ENCODE results near the gene INTS1. TPM values are rescaled to one million over a fixed set of nuclear protein-coding genes. Genes with fewer than 3 reads are reported as not detected.

INTS1 gene
- total and polyA plus RNA-seq, 2 of the 4 experiments (the other 2 are of a cell fraction) = 9.3 to 40.1 TPM

- H2BK15ac ChIP-seq (ENCODE audit: low read depth, low read length) = no peak overlapping the region
- TF ChIP-seq CHD1 (IDR thresholded peaks at IDR 0.05; ENCODE audit: low read depth, low read length) (no peak), USF2 (IDR thresholded peaks at IDR 0.05; ENCODE audit: low read depth, low read length) (no peak), RAD21 (IDR thresholded peaks at IDR 0.05; ENCODE audit: low read length) (no peak), CEBPB (IDR thresholded peaks at IDR 0.05; ENCODE audit: low read depth, low read length) (no peak), POLR2A (IDR thresholded peaks at IDR 0.05; ENCODE audit: low read depth, low read length) (no peak; the same call in 1 of the 2 replicates), RCOR1 (IDR thresholded peaks at IDR 0.05; ENCODE audit: insufficient replicate concordance, low read length) (no peak), FOS (IDR thresholded peaks at IDR 0.05; ENCODE audit: low read depth, low read length) (no peak), MAFK (IDR thresholded peaks at IDR 0.05; ENCODE audit: low read depth, low read length) (no peak), BHLHE40 (IDR thresholded peaks at IDR 0.05; ENCODE audit: low read depth, low read length) (no peak), MXI1 (IDR thresholded peaks at IDR 0.05; ENCODE audit: borderline replicate concordance, low read depth, low read length) (no peak), RFX5 (IDR thresholded peaks at IDR 0.05; ENCODE audit: low read depth, low read length) (no peak), NFE2L2 (IDR thresholded peaks at IDR 0.05; ENCODE audit: low read depth, low read length) (no peak), CTCF (conservative IDR thresholded peaks at IDR 0.05; ENCODE audit: low read depth, low read length) (no peak), SMC3 (IDR thresholded peaks at IDR 0.05; ENCODE audit: low read depth, low read length) (no peak), MAZ (IDR thresholded peaks at IDR 0.05; ENCODE audit: borderline replicate concordance, low read depth, low read length) (no peak)
Measured at GRCh38 chr7:1550005-1550845, 46.0 kb upstream of the INTS1 start.

More at GRCh38 chr7:1550005-1550845, 46.0 kb upstream of the INTS1 start:
- Histone ChIP-seq H4K8ac (ENCODE audit: low read depth in 2 of 2, low read length in 2 of 2) (no peak overlapping the region), H3K18ac (ENCODE audit: low read depth, low read length) (no peak overlapping the region), H3K9ac (ENCODE audit: low read depth, low read length) (no peak overlapping the region), H3K27ac (ENCODE audit: insufficient read depth, low read length) (no peak overlapping the region), H4K20me1 (ENCODE audit: insufficient read depth, low read length) (no peaks in the 10 kb centered on the region; the same call in 1 of the 2 replicates), H3K23ac (ENCODE audit: low read depth, low read length) (no peak overlapping the region), H2AK5ac (ENCODE audit: low read depth, low read length) (no peak overlapping the region), H2BK120ac (ENCODE audit: low read depth, low read length) (no peak overlapping the region), H3K4me1 (ENCODE audit: control insufficient read depth, insufficient read depth, low read length) (peaks cover 4% of the 10 kb centered on the region), H3K4me3 (ENCODE audit: insufficient read depth, low read depth, low read length) (no peak overlapping the region), H2BK5ac (ENCODE audit: low read depth, low read length, poor library complexity, severe bottlenecking) (no peak overlapping the region), H3K9me3 (ENCODE audit: control insufficient read depth, insufficient read depth, low read length) (no peaks in the 10 kb centered on the region), H3K4ac (ENCODE audit: low read depth, low read length) (no peak overlapping the region), H3K56ac (ENCODE audit: extremely low read depth, insufficient read depth, low read length) (no peak overlapping the region), H2BK20ac (ENCODE audit: low read depth, low read length) (no peak overlapping the region), H3K27me3 (ENCODE audit: control insufficient read depth, insufficient read depth, low read length) (no peaks in the 10 kb centered on the region), H4K91ac (ENCODE audit: insufficient read depth, low read depth, low read length) (no peak overlapping the region), H3K9me1 (ENCODE audit: insufficient read depth, low read length) (peaks cover 6% of the 10 kb centered on the region), H2AFZ (replicated peaks; ENCODE audit: low read length, poor library complexity) (no peak overlapping the region), H3K14ac (replicated peaks; ENCODE audit: low read depth, low read length) (no peak overlapping the region), H2AK9ac (replicated peaks; ENCODE audit: low read depth, low read length, poor library complexity) (no peak overlapping the region), H3K36me3 (ENCODE audit: control insufficient read depth, insufficient read depth, low read length) (no peaks in the 10 kb centered on the region; the same call in 1 of the 2 replicates), H3K79me1 (ENCODE audit: low read depth in 1 of 2, low read length in 2 of 2) (peaks cover 0 to 6% of the 10 kb centered on the region in 2 experiments; a peak in 1 of 4 replicates), H3K4me2 (ENCODE audit: low read depth, low read length) (no peak overlapping the region), H4K5ac (ENCODE audit: low read depth, low read length) (no peak overlapping the region)
- in situ Hi-C loops (cut with MboI; ENCODE audit: low sequenced_read_pairs) = no loop called here
- BruUV-seq (replicated peaks) = no TSS peak
- 91% methylated on average over 19 of the region's 42 CpGs; no CpG with 5 or more reads in 1 of the 2 experiments for WGBS, 2 experiments (ENCODE audit: extremely low coverage in 2 of 2, insufficient read length in 1 of 2)
- dilution Hi-C loops (cut with HindIII; ENCODE audit: low sequenced_read_pairs, unreplicated experiment) = no loop called here
- ChIA-PET CTCF (no interaction called here), POLR2A (ENCODE audit: unreplicated experiment) (no interaction called here)
- intact Hi-C loops (cut with micrococcal nuclease) = no loop called here
- ATAC-seq (ENCODE audit: low read depth) = no peak
- no peak for DNase-seq

Data from IMR-90 (cell line).